Measurements from ENCODE around the gene GPR87.

GPR87 gene

DNA sequence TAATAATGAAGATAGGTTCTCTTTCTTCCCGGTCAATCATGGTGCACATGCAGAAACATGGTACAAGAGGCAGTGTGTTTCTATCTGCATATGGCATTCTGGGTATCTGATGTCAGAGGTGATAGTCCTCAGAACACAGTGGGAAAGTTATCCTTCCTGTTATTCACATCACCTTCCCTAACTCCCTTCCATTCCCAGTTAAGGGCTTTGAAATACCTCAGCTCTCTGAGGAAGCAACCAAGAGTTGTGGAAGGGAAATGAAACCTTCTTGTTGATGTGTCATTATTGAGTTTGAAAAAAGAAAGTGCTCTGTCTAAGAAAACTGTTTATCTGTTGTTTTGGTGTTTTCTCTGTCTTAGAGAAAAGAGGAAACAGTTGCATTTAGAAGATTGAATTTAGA is 34.6 kb upstream of the GPR87 start:
- Histone ChIP-seq H3K27ac (no peak overlapping the region), H3K4me1 (no peaks in the 10 kb centered on the region), H3K4me3 (no peak overlapping the region), H3K27me3 (no peaks in the 10 kb centered on the region), H3K36me3 (no peaks in the 10 kb centered on the region), H3K9me3 (no peaks in the 10 kb centered on the region)
- TF ChIP-seq, protein P1, sequence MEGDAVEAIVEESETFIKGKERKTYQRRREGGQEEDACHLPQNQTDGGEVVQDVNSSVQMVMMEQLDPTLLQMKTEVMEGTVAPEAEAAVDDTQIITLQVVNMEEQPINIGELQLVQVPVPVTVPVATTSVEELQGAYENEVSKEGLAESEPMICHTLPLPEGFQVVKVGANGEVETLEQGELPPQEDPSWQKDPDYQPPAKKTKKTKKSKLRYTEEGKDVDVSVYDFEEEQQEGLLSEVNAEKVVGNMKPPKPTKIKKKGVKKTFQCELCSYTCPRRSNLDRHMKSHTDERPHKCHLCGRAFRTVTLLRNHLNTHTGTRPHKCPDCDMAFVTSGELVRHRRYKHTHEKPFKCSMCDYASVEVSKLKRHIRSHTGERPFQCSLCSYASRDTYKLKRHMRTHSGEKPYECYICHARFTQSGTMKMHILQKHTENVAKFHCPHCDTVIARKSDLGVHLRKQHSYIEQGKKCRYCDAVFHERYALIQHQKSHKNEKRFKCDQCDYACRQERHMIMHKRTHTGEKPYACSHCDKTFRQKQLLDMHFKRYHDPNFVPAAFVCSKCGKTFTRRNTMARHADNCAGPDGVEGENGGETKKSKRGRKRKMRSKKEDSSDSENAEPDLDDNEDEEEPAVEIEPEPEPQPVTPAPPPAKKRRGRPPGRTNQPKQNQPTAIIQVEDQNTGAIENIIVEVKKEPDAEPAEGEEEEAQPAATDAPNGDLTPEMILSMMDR (IDR thresholded peaks at IDR 0.05): no peak
- no peak for DNase-seq
- intact Hi-C loops (cut with DNase I; ENCODE audit: low total_unique reads): no loop called here

DNA sequence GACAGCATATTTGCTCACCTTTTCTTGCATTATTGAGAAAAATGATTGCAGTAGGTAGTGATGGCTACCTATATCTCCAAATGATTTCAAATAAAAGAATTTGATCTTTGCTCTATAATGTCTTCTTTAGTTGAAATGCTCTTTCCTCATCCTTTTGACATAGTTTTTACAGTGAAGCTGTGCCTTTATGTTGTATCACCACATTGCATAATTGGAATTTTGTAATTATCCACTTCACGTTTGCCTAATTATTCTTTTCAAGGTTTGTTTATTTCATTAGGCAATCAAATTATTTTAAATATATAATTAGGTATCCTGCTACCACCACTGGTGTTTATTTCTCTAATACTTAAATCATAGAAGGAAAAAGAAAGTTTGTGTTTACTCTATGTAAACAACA is 34.0 kb upstream of the GPR87 start:
- TF ChIP-seq, protein P1 (IDR thresholded peaks at IDR 0.05): no peak
- DNase-seq: no peak
- Histone ChIP-seq H3K27me3 (no peaks in the 10 kb centered on the region), H3K27ac (no peak overlapping the region), H3K9me3 (no peaks in the 10 kb centered on the region), H3K4me3 (no peak overlapping the region), H3K4me1 (peaks cover 0 to 3% (median 1%) of the 10 kb centered on the region in 4 donors), H3K36me3 (no peaks in the 10 kb centered on the region)
- intact Hi-C loops (cut with DNase I; ENCODE audit: low total_unique reads): no loop called here

DNA sequence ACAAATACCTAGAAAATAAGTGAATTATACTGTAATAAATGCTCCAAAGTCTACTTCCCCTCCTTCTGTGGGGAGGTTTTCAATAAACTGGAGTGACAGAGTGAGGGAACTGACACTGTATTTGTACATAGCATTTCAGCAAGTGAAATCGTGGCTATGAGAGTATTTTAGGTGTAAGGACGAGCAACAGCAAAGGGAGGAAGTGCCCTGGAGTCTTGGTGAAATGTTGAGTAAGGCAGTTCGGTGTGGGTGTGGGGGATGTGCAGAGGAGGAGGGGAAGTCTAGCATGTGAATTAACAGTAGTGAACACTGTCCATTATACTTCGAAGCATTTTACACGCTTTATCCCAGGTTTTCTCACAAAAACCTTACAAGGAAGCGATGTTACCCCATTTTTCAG is 30.8 kb upstream of the GPR87 start:
- no peaks in the 10 kb centered on the region for H3K27me3 ChIP-seq
- TF ChIP-seq, protein P1 (IDR thresholded peaks at IDR 0.05): no peak

DNA sequence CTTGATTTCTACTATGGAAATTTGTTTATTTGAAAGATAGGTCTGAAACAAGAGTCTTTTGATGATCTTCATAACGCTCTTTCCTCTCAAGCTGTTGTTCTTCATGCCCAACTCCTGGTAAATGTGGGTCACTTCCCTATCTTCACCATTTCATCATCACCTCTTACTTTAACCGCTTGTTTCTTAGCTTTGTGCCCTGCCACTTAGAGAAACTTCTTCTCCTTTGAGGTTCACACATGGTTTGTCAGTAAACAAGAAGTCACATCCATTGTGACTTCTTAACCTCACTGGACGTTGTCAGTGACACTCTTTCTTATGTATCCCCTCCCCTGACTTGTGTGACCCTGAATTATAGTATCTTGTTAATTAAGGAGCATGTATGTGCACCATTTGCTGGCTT is 29.7 kb upstream of the GPR87 start:
- TF ChIP-seq, protein P1 (IDR thresholded peaks at IDR 0.05): no peak
- DNase-seq: no peak
- peaks cover 0 to 8% (median 2%) of the 10 kb centered on the region in 4 donors for H3K4me1 ChIP-seq
- intact Hi-C loops (cut with DNase I; ENCODE audit: low total_unique reads): no loop called here
- no peaks in the 10 kb centered on the region for H3K9me3 ChIP-seq
- H3K36me3 ChIP-seq: no peaks in the 10 kb centered on the region
- no peak overlapping the region for H3K27ac ChIP-seq
- no peaks in the 10 kb centered on the region for H3K27me3 ChIP-seq
- no peak overlapping the region for H3K4me3 ChIP-seq

More for the DNA sequence above, 30.8 kb upstream of the GPR87 start:
- intact Hi-C loops (cut with DNase I; ENCODE audit: low total_unique reads): no loop called here
- Histone ChIP-seq H3K4me3 (no peak overlapping the region), H3K36me3 (no peaks in the 10 kb centered on the region), H3K4me1 (peaks cover 0 to 8% (median 2%) of the 10 kb centered on the region in 4 donors), H3K27ac (no peak overlapping the region), H3K9me3 (no peaks in the 10 kb centered on the region)
- peak; percentile 45 to 66 for DNase-seq

DNA sequence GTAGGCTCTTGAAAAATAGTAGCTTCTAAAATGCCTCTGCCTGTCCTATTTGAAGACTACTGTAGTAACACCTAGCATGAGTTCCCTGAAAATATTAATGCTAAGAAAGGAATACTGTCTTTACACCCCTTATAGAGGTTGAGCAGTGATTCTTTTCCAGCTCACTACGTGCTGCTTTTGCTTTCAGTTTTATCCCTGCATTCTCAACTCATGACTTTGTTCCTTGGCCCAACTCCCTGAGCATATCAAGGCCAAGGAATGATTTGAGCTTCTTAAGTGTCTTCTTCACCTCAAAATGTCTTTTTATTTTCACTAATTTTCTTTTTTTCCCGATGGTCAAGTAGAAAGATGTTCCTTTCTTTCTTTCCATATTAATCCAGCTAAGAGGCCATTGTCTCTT is 29.2 kb upstream of the GPR87 start:
- H3K27ac ChIP-seq: peak overlapping the region in 1 of 2 donors; percentile 10
- intact Hi-C loops (cut with DNase I; ENCODE audit: low total_unique reads): no loop called here
- TF ChIP-seq, protein P1 (IDR thresholded peaks at IDR 0.05): no peak
- H3K9me3 ChIP-seq: no peaks in the 10 kb centered on the region
- no peak for DNase-seq
- no peaks in the 10 kb centered on the region for H3K36me3 ChIP-seq
- peak overlapping the region in 1 of 2 donors; percentile 31 for H3K4me3 ChIP-seq
- peaks cover 0 to 8% (median 2%) of the 10 kb centered on the region in 4 donors for H3K4me1 ChIP-seq
- no peaks in the 10 kb centered on the region for H3K27me3 ChIP-seq

DNA sequence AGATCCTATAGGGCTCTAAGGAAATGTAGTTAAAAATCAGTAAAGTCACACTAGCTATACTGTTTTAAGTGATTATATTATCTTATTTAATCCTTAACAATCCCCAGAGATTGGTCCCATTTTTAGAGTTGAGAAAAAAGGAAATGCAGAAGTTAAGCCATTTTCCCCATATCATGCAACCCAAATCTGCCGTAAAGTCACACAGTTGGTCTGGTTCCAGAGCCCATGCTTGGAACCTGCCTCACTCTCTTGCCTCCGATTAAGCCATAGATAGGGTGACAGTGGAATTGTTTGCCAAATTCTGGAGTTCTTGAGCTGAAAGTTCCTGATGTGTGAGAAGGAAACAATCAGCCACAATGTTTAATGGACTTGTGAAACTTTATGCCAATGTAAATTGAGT is 15.1 kb upstream of the GPR87 start:
- Histone ChIP-seq H3K36me3 (no peaks in the 10 kb centered on the region), H3K9me3 (no peaks in the 10 kb centered on the region), H3K4me1 (peaks cover 0 to 7% (median 0%) of the 10 kb centered on the region in 4 donors), H3K27ac (no peak overlapping the region), H3K4me3 (no peak overlapping the region), H3K27me3 (no peaks in the 10 kb centered on the region)
- no peak for DNase-seq
- TF ChIP-seq, protein P1 (IDR thresholded peaks at IDR 0.05): no peak
- intact Hi-C loops (cut with DNase I; ENCODE audit: low total_unique reads): no loop called here
